GM12891 (cell line): ENCODE measurements around the gene WFDC1.

Source experiments
- PAX5 ChIP-seq: IDR thresholded peaks from 2 replicates; pipeline ENCODE4 v1.6.1; 2011; ENCODE audit warnings: low read length, moderate library complexity, mild to moderate bottlenecking; ENCODE audit not compliant: insufficient read depth, severe bottlenecking
- POLR2A ChIP-seq: IDR thresholded peaks from 2 replicates; pipeline ENCODE4 v1.6.1; 2011; ENCODE audit warnings: low read depth, low read length, control low read depth
- POLR2AphosphoS5 ChIP-seq: IDR thresholded peaks from 2 replicates; pipeline ENCODE4 v1.6.1; 2011; ENCODE audit warnings: low read depth, low read length, control low read depth
- POU2F2 ChIP-seq: IDR thresholded peaks from 2 replicates; pipeline ENCODE4 v1.6.1; 2011; ENCODE audit warnings: low read depth, mild to moderate bottlenecking, control low read depth, low read length, moderate library complexity
- TAF1 ChIP-seq: IDR thresholded peaks from 2 replicates; pipeline ENCODE4 v1.6.1; 2011; ENCODE audit warnings: low read depth, low read length, control low read depth

DNA sequence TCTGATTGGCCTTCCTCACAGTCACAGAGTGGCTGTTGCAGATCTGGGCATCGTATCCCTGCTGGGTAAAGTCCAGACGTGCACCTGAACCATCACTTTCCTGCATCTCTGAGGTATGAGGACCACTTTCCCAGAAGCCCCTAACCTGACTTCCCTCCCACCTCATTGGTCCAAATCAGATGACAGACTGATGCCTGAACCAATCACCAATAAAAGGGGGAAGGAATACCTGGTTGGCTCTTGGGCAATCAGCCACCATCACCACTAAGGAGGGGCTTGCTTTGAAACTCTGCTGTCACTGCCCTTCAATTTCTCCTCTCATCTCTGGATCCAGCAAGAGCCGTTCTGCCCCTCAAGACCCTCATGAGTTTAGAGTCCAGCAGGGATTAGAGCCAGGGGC, 13.6 kb upstream of the WFDC1 start:
- TF ChIP-seq POLR2AphosphoS5: no peak
- no peak for TF ChIP-seq POLR2A
- no peak for TF ChIP-seq TAF1
- TF ChIP-seq POU2F2: no peak
- TF ChIP-seq PAX5: no peak
